ENCODE data around the gene GPANK1. TPM values are rescaled to one million over a fixed set of nuclear protein-coding genes. Genes with fewer than 3 reads are reported as not detected.

The GPANK1 gene
- total RNA-seq, result 10 to 100 TPM; 16.2 to 22.2 (median 20.0) TPM

- Histone ChIP-seq H3K4me3 (peak within 1 kb of the TSS; percentile 65 to 87 (median 76)), H3K9me3 (no peaks in the 10 kb centered on the region), H3K27me3 (no peaks in the 10 kb centered on the region), H3K36me3 (no peaks in the 10 kb centered on the region), H3K4me1 (peaks cover 10 to 25% of the 10 kb centered on the region in 2 donors), H3K27ac (peak within 1 kb of the TSS; percentile 97 to 98)
- peak; percentile 45 to 82 (median 73) for TF ChIP-seq POLR2AphosphoS5 (IDR thresholded peaks at IDR 0.05)
- no peak for TF ChIP-seq POLR2A (IDR thresholded peaks at IDR 0.05)
- no peak for TF ChIP-seq CTCF (IDR thresholded peaks at IDR 0.05)
- peak; percentile 81 to 90 for DNase-seq (ENCODE audit: low spot score in 2 of 2)
- intact Hi-C loops (cut with DNase I; ENCODE audit: low total_unique reads), result no loop called here
Observed at GRCh38 chr6:31664790-31665500, at the start of gene GPANK1. Gene GPANK1 (minus strand): TSS chr6:31664997. CDS start chr6:31664478, 519 bp downstream.

GRCh38 chr6:31713991-31714684 is 49.3 kb upstream of the GPANK1 start:
- H3K4me3 ChIP-seq, result no peak overlapping the region
- TF ChIP-seq POLR2A (IDR thresholded peaks at IDR 0.05) (no peak), POLR2AphosphoS5 (IDR thresholded peaks at IDR 0.05) (no peak), CTCF (IDR thresholded peaks at IDR 0.05) (no peak)
- no peak overlapping the region for H3K27ac ChIP-seq
- intact Hi-C loops (cut with DNase I; ENCODE audit: low total_unique reads), result no loop called here
- DNase-seq (ENCODE audit: low spot score in 2 of 2), result no peak
- H3K9me3 ChIP-seq, result no peaks in the 10 kb centered on the region
- H3K27me3 ChIP-seq, result no peaks in the 10 kb centered on the region
- no peaks in the 10 kb centered on the region for H3K36me3 ChIP-seq
- peaks cover 3 to 6% of the 10 kb centered on the region in 2 donors for H3K4me1 ChIP-seq

GRCh38 chr6:31713465-31713864 is 48.7 kb upstream of the GPANK1 start:
- no peak for DNase-seq (ENCODE audit: low spot score in 2 of 2)
- Histone ChIP-seq H3K4me3 (no peak overlapping the region), H3K36me3 (no peaks in the 10 kb centered on the region), H3K27ac (no peak overlapping the region), H3K4me1 (peaks cover 3 to 6% of the 10 kb centered on the region in 2 donors), H3K27me3 (no peaks in the 10 kb centered on the region), H3K9me3 (no peaks in the 10 kb centered on the region)
- no peak for TF ChIP-seq POLR2AphosphoS5 (IDR thresholded peaks at IDR 0.05)
- TF ChIP-seq POLR2A (IDR thresholded peaks at IDR 0.05), result no peak
- no peak for TF ChIP-seq CTCF (IDR thresholded peaks at IDR 0.05)
- intact Hi-C loops (cut with DNase I; ENCODE audit: low total_unique reads), result no loop called here

GRCh38 chr6:31712296-31712695 is 47.5 kb upstream of the GPANK1 start:
- intact Hi-C loops (cut with DNase I; ENCODE audit: low total_unique reads), result no loop called here
- Histone ChIP-seq H3K27ac (no peak overlapping the region), H3K27me3 (no peaks in the 10 kb centered on the region), H3K4me1 (no peaks in the 10 kb centered on the region), H3K36me3 (no peaks in the 10 kb centered on the region), H3K4me3 (no peak overlapping the region), H3K9me3 (no peaks in the 10 kb centered on the region)
- peak in 1 of 2 donors; percentile 37 for DNase-seq (ENCODE audit: low spot score in 2 of 2)
- TF ChIP-seq POLR2A (IDR thresholded peaks at IDR 0.05) (no peak), CTCF (IDR thresholded peaks at IDR 0.05) (peak in 2 of 3 donors; percentile 11 to 50), POLR2AphosphoS5 (IDR thresholded peaks at IDR 0.05) (no peak)

GRCh38 chr6:31711233-31711632 is 46.4 kb upstream of the GPANK1 start:
- H3K9me3 ChIP-seq, result no peaks in the 10 kb centered on the region
- no peak for DNase-seq (ENCODE audit: low spot score in 2 of 2)
- no peaks in the 10 kb centered on the region for H3K27me3 ChIP-seq
- H3K4me1 ChIP-seq, result no peaks in the 10 kb centered on the region
- H3K27ac ChIP-seq, result no peak overlapping the region
- intact Hi-C loops (cut with DNase I; ENCODE audit: low total_unique reads), result no loop called here
- H3K36me3 ChIP-seq, result no peaks in the 10 kb centered on the region
- H3K4me3 ChIP-seq, result no peak overlapping the region
- TF ChIP-seq POLR2A (IDR thresholded peaks at IDR 0.05) (no peak), CTCF (IDR thresholded peaks at IDR 0.05) (no peak), POLR2AphosphoS5 (IDR thresholded peaks at IDR 0.05) (no peak)

All from breast epithelium (tissue), 4 donors.